GM21447 (cell line): Measurements from ENCODE around the gene ROGDI.

Source experiments
- ATAC-seq: cut with Tn5 transposase; IDR thresholded peaks from one replicate; pipeline ENCODE4 v1.9.1; 2021; ENCODE audit not compliant: unreplicated experiment

The ROGDI gene

GRCh38 chr16:4814046-4814445 is 11.6 kb upstream of the ROGDI start:
- ATAC-seq = no peak

- no peak for ATAC-seq
Measured at GRCh38 chr16:4813251-4814003, 11.0 kb upstream of the ROGDI start.

GRCh38 chr16:4811773-4812172 is 9.3 kb upstream of the ROGDI start:
- ATAC-seq = no peak

GRCh38 chr16:4811242-4811641 is 8.8 kb upstream of the ROGDI start:
- ATAC-seq = no peak

GRCh38 chr16:4806280-4806679 is 3.8 kb upstream of the ROGDI start:
- ATAC-seq = no peak

GRCh38 chr16:4805231-4805630 is 2.8 kb upstream of the ROGDI start:
- ATAC-seq = no peak

GRCh38 chr16:4803898-4804762 is 1.7 kb upstream of the ROGDI start:
- ATAC-seq = no peak

- no peak for ATAC-seq
Measured at GRCh38 chr16:4803401-4803844, 990 bp upstream of the ROGDI start.

GRCh38 chr16:4802659-4803287 is 340 bp upstream of the ROGDI start:
- ATAC-seq = peak; percentile 91

GRCh38 chr16:4801051-4801961 is 1.1 kb downstream of the ROGDI start:
- ATAC-seq = no peak

- no peak for ATAC-seq
Measured at GRCh38 chr16:4800290-4801041, 2.0 kb downstream of the ROGDI start.

- no peak for ATAC-seq
Measured at GRCh38 chr16:4799171-4799855, 3.1 kb downstream of the ROGDI start.

GRCh38 chr16:4798456-4798855 is 4.0 kb downstream of the ROGDI start:
- ATAC-seq = no peak

- no peak for ATAC-seq
Measured at GRCh38 chr16:4797805-4798252, 4.6 kb downstream of the ROGDI start.

- no peak for ATAC-seq
Measured at GRCh38 chr16:4796982-4797804, 5.2 kb downstream of the ROGDI start.

- no peak for ATAC-seq
Measured at GRCh38 chr16:4795828-4796572, 6.4 kb downstream of the ROGDI start.

- ATAC-seq = no peak
Measured at GRCh38 chr16:4795181-4795827, 7.1 kb downstream of the ROGDI start, which contains the start of gene SMIM22. SMIM22 (plus strand) TSS chr16:4795369; CDS start chr16:4795735, 366 bp downstream.
